Measurements from ENCODE around the gene MIS12. TPM values are rescaled to one million over a fixed set of nuclear protein-coding genes. Genes with fewer than 3 reads are reported as not detected.

MIS12 gene
- total and polyA plus RNA-seq, 3 donors from 2014 or later, result 12.9 to 24.5 (median 20.8) TPM

DNA sequence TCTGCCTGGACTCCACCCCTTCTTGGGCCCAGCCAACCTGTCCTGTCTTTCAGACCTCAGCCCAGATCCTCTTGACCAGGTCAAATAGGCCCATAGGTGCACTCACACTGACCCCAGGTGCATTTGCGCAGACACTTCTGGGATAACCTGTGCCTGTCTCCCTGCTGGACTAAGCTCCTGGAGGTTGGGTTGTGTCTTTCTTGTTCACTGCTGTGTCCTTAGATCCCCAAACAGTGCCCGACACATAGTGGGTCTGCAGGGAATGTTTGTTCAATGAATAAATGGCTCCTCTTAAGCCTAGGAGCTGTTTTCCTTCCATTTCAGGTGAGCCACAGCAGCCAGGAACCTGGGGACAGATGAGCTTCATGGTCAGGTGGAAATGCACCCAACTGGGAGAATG, 49.1 kb downstream of the MIS12 start:
- no peaks in the 10 kb centered on the region for H3K4me1 ChIP-seq
- H3K4me3 ChIP-seq, result no peak overlapping the region
- H3K27ac ChIP-seq, result no peak overlapping the region
- no peaks in the 10 kb centered on the region for H3K27me3 ChIP-seq
- no peaks in the 10 kb centered on the region for H3K9me3 ChIP-seq
- no peak for DNase-seq
- TF ChIP-seq, protein P1, sequence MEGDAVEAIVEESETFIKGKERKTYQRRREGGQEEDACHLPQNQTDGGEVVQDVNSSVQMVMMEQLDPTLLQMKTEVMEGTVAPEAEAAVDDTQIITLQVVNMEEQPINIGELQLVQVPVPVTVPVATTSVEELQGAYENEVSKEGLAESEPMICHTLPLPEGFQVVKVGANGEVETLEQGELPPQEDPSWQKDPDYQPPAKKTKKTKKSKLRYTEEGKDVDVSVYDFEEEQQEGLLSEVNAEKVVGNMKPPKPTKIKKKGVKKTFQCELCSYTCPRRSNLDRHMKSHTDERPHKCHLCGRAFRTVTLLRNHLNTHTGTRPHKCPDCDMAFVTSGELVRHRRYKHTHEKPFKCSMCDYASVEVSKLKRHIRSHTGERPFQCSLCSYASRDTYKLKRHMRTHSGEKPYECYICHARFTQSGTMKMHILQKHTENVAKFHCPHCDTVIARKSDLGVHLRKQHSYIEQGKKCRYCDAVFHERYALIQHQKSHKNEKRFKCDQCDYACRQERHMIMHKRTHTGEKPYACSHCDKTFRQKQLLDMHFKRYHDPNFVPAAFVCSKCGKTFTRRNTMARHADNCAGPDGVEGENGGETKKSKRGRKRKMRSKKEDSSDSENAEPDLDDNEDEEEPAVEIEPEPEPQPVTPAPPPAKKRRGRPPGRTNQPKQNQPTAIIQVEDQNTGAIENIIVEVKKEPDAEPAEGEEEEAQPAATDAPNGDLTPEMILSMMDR (IDR thresholded peaks at IDR 0.05), result no peak
- no peak for TF ChIP-seq POLR2A (IDR thresholded peaks at IDR 0.05)
- intact Hi-C loops (cut with DNase I; ENCODE audit: low total_unique reads), result no loop called here
- WGBS, 2 donors, result 95 to 100% methylated on average over 2 of the region's 2 CpGs
- H3K36me3 ChIP-seq (ENCODE audit: low read depth, missing control alignments), result no peaks in the 10 kb centered on the region

DNA sequence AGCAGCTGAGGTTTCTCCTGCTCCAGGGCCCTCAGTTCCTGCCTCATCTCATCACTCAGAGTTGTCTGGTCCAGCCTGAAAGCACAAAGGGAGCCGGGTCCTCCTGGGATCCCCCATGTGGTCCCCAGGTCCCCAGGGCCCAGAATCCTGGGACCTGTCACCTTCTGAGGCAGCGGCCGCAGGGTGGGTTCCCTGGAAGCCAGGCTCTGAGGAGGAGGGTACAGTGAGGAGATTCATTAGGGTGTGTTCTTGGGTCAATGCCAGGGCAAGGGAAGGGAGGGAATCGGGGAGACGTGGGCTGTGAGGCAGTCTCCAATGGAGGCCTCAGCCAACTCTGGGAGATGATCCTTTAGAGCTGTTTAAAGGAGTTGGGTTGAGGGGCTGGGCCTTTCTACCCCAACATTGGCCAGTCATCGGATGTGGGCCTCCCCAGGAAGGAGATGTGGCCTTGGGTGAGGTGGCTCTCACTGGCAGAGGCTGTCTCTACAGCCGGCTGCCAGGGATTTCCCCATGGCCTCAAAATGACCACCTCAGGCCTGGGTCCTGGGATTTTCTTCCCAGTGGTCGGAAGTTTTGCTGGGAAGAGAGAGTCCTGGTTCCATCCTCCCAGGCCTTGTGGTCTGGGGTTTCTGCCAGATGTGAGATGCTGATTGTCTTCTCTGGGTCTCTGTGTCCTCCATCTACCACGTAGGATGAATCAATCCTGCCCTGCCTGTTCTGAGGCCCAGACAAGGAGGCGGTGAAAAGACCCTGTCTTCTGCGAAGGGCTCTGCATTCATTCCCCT, 50.7 kb downstream of the MIS12 start:
- intact Hi-C loops (cut with DNase I; ENCODE audit: low total_unique reads), result no loop called here
- no peak for DNase-seq
- WGBS, 2 donors, result 65% methylated on average over 6 to 11 of the region's 11 CpGs
- Histone ChIP-seq H3K9me3 (no peaks in the 10 kb centered on the region), H3K36me3 (ENCODE audit: low read depth, missing control alignments) (no peaks in the 10 kb centered on the region), H3K4me3 (no peak overlapping the region), H3K27ac (no peak overlapping the region), H3K4me1 (no peaks in the 10 kb centered on the region), H3K27me3 (no peaks in the 10 kb centered on the region)
- TF ChIP-seq POLR2A (IDR thresholded peaks at IDR 0.05), result no peak

DNA sequence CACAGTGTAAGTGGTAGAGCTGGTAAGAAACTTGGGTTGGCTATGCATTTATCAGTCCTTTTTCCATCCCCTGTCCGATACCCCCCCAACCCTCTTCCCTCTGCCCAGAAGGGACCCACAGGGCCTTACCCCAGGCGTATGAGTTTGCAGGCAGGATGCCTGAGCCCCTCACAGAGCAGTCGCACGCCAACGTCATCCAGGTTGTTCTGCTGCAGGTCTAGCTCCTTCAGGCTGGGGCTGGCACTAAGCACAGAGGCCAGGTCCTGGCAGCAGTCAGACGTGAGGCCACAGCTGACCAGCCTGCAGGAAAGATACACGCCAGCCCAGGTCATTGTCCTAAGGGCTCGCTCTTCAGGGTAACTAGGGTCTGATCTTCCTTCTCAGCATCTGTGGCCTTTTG, 52.9 kb downstream of the MIS12 start:
- no peak for TF ChIP-seq POLR2A (IDR thresholded peaks at IDR 0.05)
- TF ChIP-seq, protein P1 (IDR thresholded peaks at IDR 0.05), result no peak
- Histone ChIP-seq H3K9me3 (no peaks in the 10 kb centered on the region), H3K27ac (no peak overlapping the region), H3K4me1 (no peaks in the 10 kb centered on the region), H3K27me3 (no peaks in the 10 kb centered on the region), H3K4me3 (no peak overlapping the region), H3K36me3 (ENCODE audit: low read depth, missing control alignments) (no peaks in the 10 kb centered on the region)
- no peak for DNase-seq
- intact Hi-C loops (cut with DNase I; ENCODE audit: low total_unique reads), result no loop called here
- 94 to 98% methylated on average over 7 to 8 of the region's 8 CpGs for WGBS, 2 donors

DNA sequence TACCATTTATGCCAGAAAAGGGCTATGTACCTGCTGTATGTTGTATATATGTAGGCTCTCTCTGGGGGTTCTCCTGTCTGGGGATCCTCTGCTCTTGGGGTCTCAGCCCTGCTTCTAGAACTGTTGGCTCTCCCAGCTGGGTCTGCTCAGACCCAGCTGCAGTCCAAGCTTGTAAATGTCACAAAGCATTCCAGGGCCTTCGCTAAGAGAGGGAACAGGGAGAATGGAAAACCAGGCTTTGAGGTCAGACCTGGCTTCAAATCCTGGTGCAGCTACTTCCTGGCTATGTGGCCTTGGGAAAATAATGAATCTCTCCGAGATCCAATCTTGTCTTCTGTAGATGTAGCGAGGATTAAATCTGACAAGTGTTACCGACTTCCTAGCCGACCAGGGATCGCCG, 54.0 kb downstream of the MIS12 start:
- intact Hi-C loops (cut with DNase I; ENCODE audit: low total_unique reads), result no loop called here
- TF ChIP-seq, protein P1 (IDR thresholded peaks at IDR 0.05), result no peak
- no peak for TF ChIP-seq POLR2A (IDR thresholded peaks at IDR 0.05)
- DNase-seq, result no peak
- 84 to 88% methylated on average over 7 of the region's 7 CpGs for WGBS, 2 donors
- H3K27me3 ChIP-seq, result no peaks in the 10 kb centered on the region
- H3K4me3 ChIP-seq, result no peak overlapping the region
- H3K27ac ChIP-seq, result no peak overlapping the region
- no peaks in the 10 kb centered on the region for H3K9me3 ChIP-seq
- H3K36me3 ChIP-seq (ENCODE audit: low read depth, missing control alignments), result no peaks in the 10 kb centered on the region
- no peaks in the 10 kb centered on the region for H3K4me1 ChIP-seq

Other genes starting within 250 kb of the MIS12 start
- 10 to 100 TPM; 33.1 to 47.4 TPM for gene RABEP1, start 204.3 kb upstream of the MIS12 start, total RNA-seq
- gene RABEP1, start 204.3 kb upstream of the MIS12 start, polyA plus RNA-seq (ENCODE audit: insufficient read depth, low read depth, low replicate concordance), result 23.2 TPM
- 100 to 1,000 TPM; 196 to 234 TPM for gene NUP88, start 66.9 kb upstream of the MIS12 start, total RNA-seq
- gene NUP88, start 66.9 kb upstream of the MIS12 start, polyA plus RNA-seq (ENCODE audit: insufficient read depth, low read depth, low replicate concordance), result 211 TPM
- gene RPAIN, start 66.4 kb upstream of the MIS12 start, total RNA-seq, result 10 to 100 TPM; 52.1 to 60.0 TPM
- 35.8 TPM for gene RPAIN, start 66.4 kb upstream of the MIS12 start, polyA plus RNA-seq (ENCODE audit: insufficient read depth, low read depth, low replicate concordance)
- 100 to 1,000 TPM; 120 to 151 TPM for gene C1QBP, start 47.4 kb upstream of the MIS12 start, total RNA-seq
- 133 TPM for gene C1QBP, start 47.4 kb upstream of the MIS12 start, polyA plus RNA-seq (ENCODE audit: insufficient read depth, low read depth, low replicate concordance)
- gene DHX33, start 17.6 kb upstream of the MIS12 start, total RNA-seq, result 10 to 100 TPM; 17.6 to 18.0 TPM
- 12.7 TPM for gene DHX33, start 17.6 kb upstream of the MIS12 start, polyA plus RNA-seq (ENCODE audit: insufficient read depth, low read depth, low replicate concordance)
- 10 to 100 TPM; 70.8 to 97.0 TPM for gene DERL2, start 388 bp upstream of the MIS12 start, total RNA-seq
- gene DERL2, start 388 bp upstream of the MIS12 start, polyA plus RNA-seq (ENCODE audit: insufficient read depth, low read depth, low replicate concordance), result 159 TPM
- 10 to 100 TPM; 35.4 to 68.5 TPM for gene NLRP1, start 97.9 kb downstream of the MIS12 start, total RNA-seq
- 39.0 TPM for gene NLRP1, start 97.9 kb downstream of the MIS12 start, polyA plus RNA-seq (ENCODE audit: insufficient read depth, low read depth, low replicate concordance)